ENCODE data around the gene NSUN2. TPM values are rescaled to one million over a fixed set of nuclear protein-coding genes. Genes with fewer than 3 reads are reported as not detected.

NSUN2 gene
- polyA plus RNA-seq, 3 donors: 24.4 to 63.4 (median 25.6) TPM

DNA sequence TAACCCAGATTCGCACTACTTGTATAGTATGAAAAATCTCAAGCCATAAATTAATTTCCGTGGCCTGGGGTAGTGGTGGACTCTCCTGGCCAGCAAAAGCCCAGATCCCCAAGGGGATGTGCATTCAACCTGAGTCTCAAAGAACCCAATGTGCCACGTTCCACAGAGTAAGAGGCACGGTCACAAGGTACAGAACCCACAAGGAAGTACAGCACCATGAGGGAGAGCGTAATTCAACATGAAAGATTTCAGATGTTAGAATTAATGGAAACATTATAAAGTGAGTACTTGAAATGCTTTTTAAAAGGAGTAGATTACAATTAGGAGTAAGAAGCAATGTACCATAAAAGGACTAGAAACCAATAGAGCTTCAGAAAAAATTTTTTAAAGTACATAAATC lies 23.8 kb upstream of the NSUN2 start:
- peaks cover 3% of the 10 kb centered on the region for H3K4me1 Mint-ChIP-seq
- peaks cover 74 to 96% of the 10 kb centered on the region in 2 donors for H3K36me3 Mint-ChIP-seq
- Histone ChIP-seq H3K9me3 (replicated peaks in 1 of 2; ENCODE audit: control insufficient read depth in 1 of 2, insufficient read depth in 1 of 2, low read length in 2 of 2) (peaks cover 18 to 27% of the 10 kb centered on the region in 2 donors), H4K20me1 (ENCODE audit: insufficient read depth, low read length) (peaks cover 7% of the 10 kb centered on the region), H3K4me3 (replicated peaks in 1 of 3; ENCODE audit: low read depth in 2 of 3, low read length in 3 of 3) (peak overlapping the region in 1 of 3 experiments; percentile 4), H3K27ac (ENCODE audit: low read depth in 1 of 2, low read length in 2 of 2) (no peak overlapping the region), H3K36me3 (replicated peaks in 1 of 2; ENCODE audit: control insufficient read depth in 1 of 2, insufficient read depth in 2 of 2, low read length in 2 of 2) (peaks cover 62 to 88% of the 10 kb centered on the region in 2 donors), H3K79me2 (ENCODE audit: insufficient read depth, low read length) (no peaks in the 10 kb centered on the region), H3K9ac (ENCODE audit: insufficient read depth, low read length, poor library complexity, severe bottlenecking) (no peak overlapping the region), H3K4me1 (ENCODE audit: control insufficient read depth in 1 of 2, insufficient read depth in 2 of 2, low read length in 2 of 2) (no peaks in the 10 kb centered on the region), H2AFZ (ENCODE audit: insufficient read depth, low read depth, low read length, poor library complexity, severe bottlenecking) (no peak overlapping the region), H3K27me3 (ENCODE audit: control insufficient read depth in 2 of 2, insufficient read depth in 2 of 2, low read length in 2 of 2) (no peaks in the 10 kb centered on the region), H3K4me2 (replicated peaks; ENCODE audit: extremely low read depth, low read length, poor library complexity, severe bottlenecking) (no peak overlapping the region)
- DNase-seq: no peak
- WGBS (ENCODE audit: insufficient coverage): 100% methylated on average over 1 of the region's 5 CpGs
- intact Hi-C loops (cut with micrococcal nuclease): no loop called here
- peaks cover 20 to 33% (median 23%) of the 10 kb centered on the region in 7 donors for H3K9me3 Mint-ChIP-seq
- TF ChIP-seq CTCF (IDR thresholded peaks at IDR 0.05): no peak
- no peak overlapping the region for H3K27ac Mint-ChIP-seq
- no peak overlapping the region for H3K4me3 Mint-ChIP-seq
- no peaks in the 10 kb centered on the region for H3K27me3 Mint-ChIP-seq (ENCODE audit: low read depth in 3 of 3)

DNA sequence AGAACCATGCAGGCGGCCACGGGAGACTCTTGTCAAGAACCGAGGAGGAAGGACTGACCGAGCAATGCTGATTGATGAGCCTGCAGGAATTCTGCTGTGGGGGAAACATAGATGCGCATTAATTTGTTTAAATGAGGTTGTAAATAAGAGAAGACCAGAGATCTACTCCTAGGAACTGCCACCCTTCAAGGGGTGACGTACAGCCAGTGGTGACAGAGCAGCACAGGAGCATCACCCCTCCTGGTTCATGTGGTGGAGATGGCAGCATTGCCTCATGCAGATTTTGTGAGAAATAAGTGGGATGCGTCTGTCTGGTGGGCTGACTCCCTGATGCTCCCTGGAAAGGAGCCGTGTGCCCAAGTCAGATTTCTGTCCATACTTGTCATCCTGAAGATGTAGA lies 22.6 kb upstream of the NSUN2 start:
- Mint-ChIP-seq H3K4me1 (peaks cover 3% of the 10 kb centered on the region), H3K27me3 (ENCODE audit: low read depth in 3 of 3) (no peaks in the 10 kb centered on the region), H3K36me3 (peaks cover 70 to 85% of the 10 kb centered on the region in 2 donors), H3K9me3 (peaks cover 20 to 33% (median 23%) of the 10 kb centered on the region in 7 donors), H3K27ac (peak overlapping the region in 1 of 7 donors; percentile 52), H3K4me3 (no peak overlapping the region)
- Histone ChIP-seq H2AFZ (ENCODE audit: insufficient read depth, low read depth, low read length, poor library complexity, severe bottlenecking) (no peak overlapping the region), H3K79me2 (ENCODE audit: insufficient read depth, low read length) (peaks cover 4% of the 10 kb centered on the region), H4K20me1 (ENCODE audit: insufficient read depth, low read length) (peaks cover 7% of the 10 kb centered on the region), H3K4me2 (replicated peaks; ENCODE audit: extremely low read depth, low read length, poor library complexity, severe bottlenecking) (no peak overlapping the region), H3K9ac (ENCODE audit: insufficient read depth, low read length, poor library complexity, severe bottlenecking) (no peak overlapping the region), H3K27ac (ENCODE audit: low read depth in 1 of 2, low read length in 2 of 2) (no peak overlapping the region), H3K4me1 (ENCODE audit: control insufficient read depth in 1 of 2, insufficient read depth in 2 of 2, low read length in 2 of 2) (no peaks in the 10 kb centered on the region), H3K27me3 (ENCODE audit: control insufficient read depth in 2 of 2, insufficient read depth in 2 of 2, low read length in 2 of 2) (no peaks in the 10 kb centered on the region), H3K9me3 (replicated peaks in 1 of 2; ENCODE audit: control insufficient read depth in 1 of 2, insufficient read depth in 1 of 2, low read length in 2 of 2) (peaks cover 18 to 27% of the 10 kb centered on the region in 2 donors), H3K4me3 (replicated peaks in 1 of 3; ENCODE audit: low read depth in 2 of 3, low read length in 3 of 3) (no peak overlapping the region), H3K36me3 (replicated peaks in 1 of 2; ENCODE audit: control insufficient read depth in 1 of 2, insufficient read depth in 2 of 2, low read length in 2 of 2) (peaks cover 64 to 84% of the 10 kb centered on the region in 2 donors)
- intact Hi-C loops (cut with micrococcal nuclease): no loop called here
- no peak for DNase-seq
- WGBS (ENCODE audit: insufficient coverage): 97% methylated on average over 5 of the region's 8 CpGs
- no peak for TF ChIP-seq CTCF (IDR thresholded peaks at IDR 0.05)

Data from CD14-positive monocyte (primary cell).